ENCODE data around the gene DECR2.

GRCh38 chr16:455453-455852 is 53.8 kb downstream of the DECR2 start:
- TF ChIP-seq CTCF (IDR thresholded peaks at IDR 0.05; ENCODE audit: low read depth, low read length, poor library complexity, severe bottlenecking) (no peak), EZH2phosphoT487 (IDR thresholded peaks at IDR 0.05; ENCODE audit: borderline replicate concordance, low read length) (no peak)
